Cardiac septum (tissue), 1 donor: ENCODE measurements around the gene PLEKHM1. TPM values are rescaled to one million over a fixed set of nuclear protein-coding genes. Genes with fewer than 3 reads are reported as not detected.

Experiments
- DNase-seq: peaks from one replicate; pipeline ENCODE4 v3.0.0-alpha.2; 2020; ENCODE audit warnings: low spot score
- intact Hi-C: fragments of 100-400 bp; cut with DNase I; formaldehyde crosslinking; loops from one replicate; pipeline ENCODE4 v1.14.0; 2022
- total RNA-seq: library from RNA; stranded (reverse); fragmentation: NEBNext Ultra II Directional; extraction: Animal tissue kit (Norgen Biotek cat#: 25700); gene quantifications from one replicate; pipeline ENCODE4 v1.2.1, GENCODE V29; 2021
- donor health status: DM: no; HTN: no; CAD: no.

Gene PLEKHM1
- total RNA-seq, 1 donor from 2014 or later: 30.5 TPM

- DNase-seq: peak; percentile 69
- intact Hi-C loops: no loop called here
These were observed 59.6 kb downstream of the PLEKHM1 start for GRCh38 chr17:45430738-45431530.

- intact Hi-C loops: no loop called here
- DNase-seq: peak; percentile 49
These were observed 60.3 kb downstream of the PLEKHM1 start for GRCh38 chr17:45430006-45430737.

- peak; percentile 49 for DNase-seq
- intact Hi-C loops: no loop called here
These were observed 61.0 kb downstream of the PLEKHM1 start for GRCh38 chr17:45429339-45430005.

- intact Hi-C loops: no loop called here
- peak; percentile 66 for DNase-seq
These were observed 61.6 kb downstream of the PLEKHM1 start for GRCh38 chr17:45428931-45429338.

GRCh38 chr17:45428050-45428617 is 62.4 kb downstream of the PLEKHM1 start:
- peak; percentile 93 for DNase-seq
- intact Hi-C loops: no loop called here

- no peak for DNase-seq
- intact Hi-C loops: loop anchor here (2.0 kb wide), 1 partner anchor 33 kb away; no protein-coding TSS in a partner anchor
These were observed 63.2 kb downstream of the PLEKHM1 start for GRCh38 chr17:45427181-45427835.

- intact Hi-C loops: loop anchor here (2.0 kb wide), 1 partner anchor 32 kb away; no protein-coding TSS in a partner anchor
- DNase-seq: no peak
These were observed 64.0 kb downstream of the PLEKHM1 start for GRCh38 chr17:45426561-45426960.

- intact Hi-C loops: loop anchor here (2.0 kb wide), 1 partner anchor 31 kb away; no protein-coding TSS in a partner anchor
These were observed 64.5 kb downstream of the PLEKHM1 start for GRCh38 chr17:45425984-45426413.

GRCh38 chr17:45425125-45425983 is 65.2 kb downstream of the PLEKHM1 start:
- peak; percentile 83 for DNase-seq
- intact Hi-C loops: no loop called here

More at GRCh38 chr17:45425984-45426413, 64.5 kb downstream of the PLEKHM1 start:
- no peak for DNase-seq

- intact Hi-C loops: no loop called here
- DNase-seq: no peak
These were observed 65.8 kb downstream of the PLEKHM1 start for GRCh38 chr17:45424769-45425124.

GRCh38 chr17:45423975-45424335 is 66.6 kb downstream of the PLEKHM1 start:
- no peak for DNase-seq
- intact Hi-C loops: no loop called here

- DNase-seq: no peak
- intact Hi-C loops: no loop called here
These were observed 67.1 kb downstream of the PLEKHM1 start for GRCh38 chr17:45423304-45423974.

- intact Hi-C loops: no loop called here
- no peak for DNase-seq
These were observed 75.3 kb downstream of the PLEKHM1 start for GRCh38 chr17:45414990-45415881.

- intact Hi-C loops: no loop called here
- no peak for DNase-seq
These were observed 77.0 kb downstream of the PLEKHM1 start for GRCh38 chr17:45413498-45413923.

- no peak for DNase-seq
- intact Hi-C loops: no loop called here
These were observed 79.0 kb downstream of the PLEKHM1 start for GRCh38 chr17:45411348-45412105.
